Measurements from ENCODE around the gene SKAP2. TPM values are rescaled to one million over a fixed set of nuclear protein-coding genes. Genes with fewer than 3 reads are reported as not detected.
A peak's percentile ranks its signal among the peaks of the same experiment; 100 is the strongest.

Gene SKAP2
- polyA plus RNA-seq, 4 donors, result 7.6 to 44.2 (median 14.4) TPM

DNA sequence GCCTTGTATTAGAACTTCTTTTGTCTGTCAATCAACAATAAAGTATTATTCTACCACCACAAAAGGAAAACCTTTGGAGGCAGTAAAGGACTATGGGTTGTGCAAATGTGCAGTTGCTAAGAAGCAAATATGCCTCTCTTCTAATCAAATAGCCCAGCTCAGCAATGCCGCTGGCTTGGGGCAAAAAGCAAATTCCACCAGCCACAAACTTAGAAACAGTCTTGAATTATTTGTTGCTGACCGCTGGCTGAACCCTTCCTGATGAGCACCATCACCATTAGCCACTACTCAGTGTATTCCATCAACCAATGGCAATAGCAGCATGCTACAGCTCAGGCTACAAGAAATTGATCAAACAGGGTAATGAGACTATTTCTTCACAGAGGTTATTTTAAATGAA, 51.0 kb downstream of the SKAP2 start:
- peak in 1 of 2 donors; percentile 45 for DNase-seq
- H3K36me3 ChIP-seq (ENCODE audit: control insufficient read depth in 3 of 3, insufficient read depth in 2 of 3, low read depth in 1 of 3, low read length in 3 of 3), result no peaks in the 10 kb centered on the region
- no peaks in the 10 kb centered on the region for H3K4me1 ChIP-seq (ENCODE audit: control insufficient read depth in 3 of 3, insufficient read depth in 2 of 3, low read depth in 1 of 3, low read length in 2 of 3)
- H3K9me3 ChIP-seq (ENCODE audit: control insufficient read depth in 2 of 2, insufficient read depth in 1 of 2, low read depth in 1 of 2, low read length in 1 of 2), result no peaks in the 10 kb centered on the region
- WGBS, 3 donors, result 57 to 89% (median 86%) methylated on average over 2 of the region's 2 CpGs
- FAIRE-seq, result no peak
- H3K27ac ChIP-seq (ENCODE audit: low read depth in 1 of 3, low read length in 2 of 3), result no peak overlapping the region
- H3K4me3 ChIP-seq (ENCODE audit: low read depth in 1 of 3, low read length in 3 of 3), result no peak overlapping the region
- no peaks in the 10 kb centered on the region for H3K27me3 ChIP-seq (ENCODE audit: control insufficient read depth in 3 of 3, insufficient read depth in 3 of 3, low read length in 3 of 3)

DNA sequence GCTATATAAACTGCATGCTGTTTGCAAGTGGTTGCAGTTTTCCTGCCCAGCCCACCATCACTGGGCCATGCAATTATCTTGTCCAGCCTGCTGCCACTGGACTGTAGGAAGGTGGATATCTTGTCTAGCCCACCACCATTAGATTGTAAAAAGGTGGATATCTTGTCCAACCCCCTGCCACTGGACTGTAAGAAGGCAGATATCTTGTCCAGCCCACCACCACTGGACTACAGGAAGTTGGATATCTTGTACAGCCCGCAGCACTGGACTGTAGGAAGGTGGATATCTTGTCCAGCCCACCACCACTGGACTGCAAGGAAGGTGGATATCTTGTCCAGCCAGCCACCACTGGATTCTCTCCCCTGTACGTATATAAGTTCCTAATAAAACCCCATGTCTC, 69.8 kb downstream of the SKAP2 start:
- Histone ChIP-seq H3K36me3 (ENCODE audit: control insufficient read depth in 3 of 3, insufficient read depth in 2 of 3, low read depth in 1 of 3, low read length in 3 of 3) (peaks cover 0 to 3% (median 0%) of the 10 kb centered on the region in 3 donors), H3K27ac (ENCODE audit: low read depth in 1 of 3, low read length in 2 of 3) (no peak overlapping the region), H3K27me3 (ENCODE audit: control insufficient read depth in 3 of 3, insufficient read depth in 3 of 3, low read length in 3 of 3) (no peaks in the 10 kb centered on the region), H3K4me3 (ENCODE audit: low read depth in 1 of 3, low read length in 3 of 3) (no peak overlapping the region), H3K4me1 (ENCODE audit: control insufficient read depth in 3 of 3, insufficient read depth in 2 of 3, low read depth in 1 of 3, low read length in 2 of 3) (no peaks in the 10 kb centered on the region), H3K9me3 (ENCODE audit: control insufficient read depth in 2 of 2, insufficient read depth in 1 of 2, low read depth in 1 of 2, low read length in 1 of 2) (peaks cover 0 to 5% of the 10 kb centered on the region in 2 donors)
- WGBS, 3 donors, result 79 to 90% (median 87%) methylated on average over 2 of the region's 2 CpGs
- DNase-seq, result no peak
- FAIRE-seq, result no peak

- H3K36me3 ChIP-seq (ENCODE audit: control insufficient read depth in 3 of 3, insufficient read depth in 2 of 3, low read depth in 1 of 3, low read length in 3 of 3), result peaks cover 0 to 3% (median 0%) of the 10 kb centered on the region in 3 donors
- FAIRE-seq (peak; percentile 36), DNase-seq (no peak)
- H3K27me3 ChIP-seq (ENCODE audit: control insufficient read depth in 3 of 3, insufficient read depth in 3 of 3, low read length in 3 of 3), result no peaks in the 10 kb centered on the region
- H3K4me1 ChIP-seq (ENCODE audit: control insufficient read depth in 3 of 3, insufficient read depth in 2 of 3, low read depth in 1 of 3, low read length in 2 of 3), result no peaks in the 10 kb centered on the region
- H3K27ac ChIP-seq (ENCODE audit: low read depth in 1 of 3, low read length in 2 of 3), result no peak overlapping the region
- no peak overlapping the region for H3K4me3 ChIP-seq (ENCODE audit: low read depth in 1 of 3, low read length in 3 of 3)
- peaks cover 0 to 5% of the 10 kb centered on the region in 2 donors for H3K9me3 ChIP-seq (ENCODE audit: control insufficient read depth in 2 of 2, insufficient read depth in 1 of 2, low read depth in 1 of 2, low read length in 1 of 2)
Observed at GRCh38 chr7:26792576-26792975, 71.8 kb downstream of the SKAP2 start.

GRCh38 chr7:26792006-26792405, 72.4 kb downstream of the SKAP2 start:
- no peak for FAIRE-seq
- Histone ChIP-seq H3K4me1 (ENCODE audit: control insufficient read depth in 3 of 3, insufficient read depth in 2 of 3, low read depth in 1 of 3, low read length in 2 of 3) (no peaks in the 10 kb centered on the region), H3K4me3 (ENCODE audit: low read depth in 1 of 3, low read length in 3 of 3) (no peak overlapping the region), H3K27me3 (ENCODE audit: control insufficient read depth in 3 of 3, insufficient read depth in 3 of 3, low read length in 3 of 3) (no peaks in the 10 kb centered on the region), H3K9me3 (ENCODE audit: control insufficient read depth in 2 of 2, insufficient read depth in 1 of 2, low read depth in 1 of 2, low read length in 1 of 2) (peaks cover 0 to under 1% of the 10 kb centered on the region in 2 donors), H3K36me3 (ENCODE audit: control insufficient read depth in 3 of 3, insufficient read depth in 2 of 3, low read depth in 1 of 3, low read length in 3 of 3) (peaks cover 0 to 2% (median 0%) of the 10 kb centered on the region in 3 donors), H3K27ac (ENCODE audit: low read depth in 1 of 3, low read length in 2 of 3) (no peak overlapping the region)
- DNase-seq, result no peak

GRCh38 chr7:26789481-26790184, 74.8 kb downstream of the SKAP2 start:
- H3K36me3 ChIP-seq (ENCODE audit: control insufficient read depth in 3 of 3, insufficient read depth in 2 of 3, low read depth in 1 of 3, low read length in 3 of 3), result no peaks in the 10 kb centered on the region
- no peaks in the 10 kb centered on the region for H3K4me1 ChIP-seq (ENCODE audit: control insufficient read depth in 3 of 3, insufficient read depth in 2 of 3, low read depth in 1 of 3, low read length in 2 of 3)
- no peaks in the 10 kb centered on the region for H3K9me3 ChIP-seq (ENCODE audit: control insufficient read depth in 2 of 2, insufficient read depth in 1 of 2, low read depth in 1 of 2, low read length in 1 of 2)
- H3K4me3 ChIP-seq (ENCODE audit: low read depth in 1 of 3, low read length in 3 of 3), result no peak overlapping the region
- no peak overlapping the region for H3K27ac ChIP-seq (ENCODE audit: low read depth in 1 of 3, low read length in 2 of 3)
- FAIRE-seq (no peak), DNase-seq (no peak)
- H3K27me3 ChIP-seq (ENCODE audit: control insufficient read depth in 3 of 3, insufficient read depth in 3 of 3, low read length in 3 of 3), result no peaks in the 10 kb centered on the region
- WGBS, 3 donors, result 82 to 93% (median 89%) methylated on average over 5 of the region's 5 CpGs

- DNase-seq (no peak), FAIRE-seq (no peak)
- H3K27me3 ChIP-seq (ENCODE audit: control insufficient read depth in 3 of 3, insufficient read depth in 3 of 3, low read length in 3 of 3), result no peaks in the 10 kb centered on the region
Observed at GRCh38 chr7:26787701-26788100, 76.7 kb downstream of the SKAP2 start.

DNA sequence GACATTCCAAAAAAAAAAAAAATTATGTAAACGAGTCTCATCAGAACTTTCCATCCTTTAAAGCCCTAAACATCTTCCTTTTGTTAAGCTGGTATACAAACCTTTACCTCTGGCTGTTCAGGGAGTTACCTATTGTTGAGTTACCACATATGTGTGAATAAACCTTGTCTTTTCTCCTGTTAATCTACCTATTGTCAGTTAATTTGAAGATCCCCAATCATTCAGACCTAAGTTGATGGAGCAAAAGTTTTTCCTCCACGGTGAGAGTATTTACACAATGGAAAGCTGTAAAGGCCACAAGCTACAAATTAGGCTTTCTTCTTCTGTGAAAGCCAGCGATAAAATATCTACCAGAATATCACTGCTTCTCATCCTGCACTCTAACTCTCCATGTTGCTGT, 80.3 kb downstream of the SKAP2 start:
- no peak overlapping the region for H3K27ac ChIP-seq (ENCODE audit: low read depth in 1 of 3, low read length in 2 of 3)
- no peak for FAIRE-seq
- H3K27me3 ChIP-seq (ENCODE audit: control insufficient read depth in 3 of 3, insufficient read depth in 3 of 3, low read length in 3 of 3), result no peaks in the 10 kb centered on the region
- no peaks in the 10 kb centered on the region for H3K9me3 ChIP-seq (ENCODE audit: control insufficient read depth in 2 of 2, insufficient read depth in 1 of 2, low read depth in 1 of 2, low read length in 1 of 2)
- no peaks in the 10 kb centered on the region for H3K36me3 ChIP-seq (ENCODE audit: control insufficient read depth in 3 of 3, insufficient read depth in 2 of 3, low read depth in 1 of 3, low read length in 3 of 3)
- no peak overlapping the region for H3K4me3 ChIP-seq (ENCODE audit: low read depth in 1 of 3, low read length in 3 of 3)
- 72 to 80% (median 72%) methylated on average over 3 of the region's 3 CpGs for WGBS, 3 donors
- no peak for DNase-seq
- no peaks in the 10 kb centered on the region for H3K4me1 ChIP-seq (ENCODE audit: control insufficient read depth in 3 of 3, insufficient read depth in 2 of 3, low read depth in 1 of 3, low read length in 2 of 3)

More at GRCh38 chr7:26787701-26788100, 76.7 kb downstream of the SKAP2 start:
- 94 to 99% (median 94%) methylated on average over 6 of the region's 6 CpGs for WGBS, 3 donors
- Histone ChIP-seq H3K4me1 (ENCODE audit: control insufficient read depth in 3 of 3, insufficient read depth in 2 of 3, low read depth in 1 of 3, low read length in 2 of 3) (no peaks in the 10 kb centered on the region), H3K4me3 (ENCODE audit: low read depth in 1 of 3, low read length in 3 of 3) (no peak overlapping the region), H3K36me3 (ENCODE audit: control insufficient read depth in 3 of 3, insufficient read depth in 2 of 3, low read depth in 1 of 3, low read length in 3 of 3) (no peaks in the 10 kb centered on the region), H3K27ac (ENCODE audit: low read depth in 1 of 3, low read length in 2 of 3) (no peak overlapping the region), H3K9me3 (ENCODE audit: control insufficient read depth in 2 of 2, insufficient read depth in 1 of 2, low read depth in 1 of 2, low read length in 1 of 2) (no peaks in the 10 kb centered on the region)

GRCh38 chr7:26782501-26782900, 81.9 kb downstream of the SKAP2 start:
- Histone ChIP-seq H3K27ac (ENCODE audit: low read depth in 1 of 3, low read length in 2 of 3) (no peak overlapping the region), H3K9me3 (ENCODE audit: control insufficient read depth in 2 of 2, insufficient read depth in 1 of 2, low read depth in 1 of 2, low read length in 1 of 2) (no peaks in the 10 kb centered on the region), H3K4me1 (ENCODE audit: control insufficient read depth in 3 of 3, insufficient read depth in 2 of 3, low read depth in 1 of 3, low read length in 2 of 3) (no peaks in the 10 kb centered on the region), H3K4me3 (ENCODE audit: low read depth in 1 of 3, low read length in 3 of 3) (no peak overlapping the region), H3K27me3 (ENCODE audit: control insufficient read depth in 3 of 3, insufficient read depth in 3 of 3, low read length in 3 of 3) (no peaks in the 10 kb centered on the region), H3K36me3 (ENCODE audit: control insufficient read depth in 3 of 3, insufficient read depth in 2 of 3, low read depth in 1 of 3, low read length in 3 of 3) (no peaks in the 10 kb centered on the region)
- FAIRE-seq (no peak), DNase-seq (no peak)
- WGBS, 3 donors, result 67 to 83% (median 83%) methylated on average over 2 of the region's 2 CpGs

DNA sequence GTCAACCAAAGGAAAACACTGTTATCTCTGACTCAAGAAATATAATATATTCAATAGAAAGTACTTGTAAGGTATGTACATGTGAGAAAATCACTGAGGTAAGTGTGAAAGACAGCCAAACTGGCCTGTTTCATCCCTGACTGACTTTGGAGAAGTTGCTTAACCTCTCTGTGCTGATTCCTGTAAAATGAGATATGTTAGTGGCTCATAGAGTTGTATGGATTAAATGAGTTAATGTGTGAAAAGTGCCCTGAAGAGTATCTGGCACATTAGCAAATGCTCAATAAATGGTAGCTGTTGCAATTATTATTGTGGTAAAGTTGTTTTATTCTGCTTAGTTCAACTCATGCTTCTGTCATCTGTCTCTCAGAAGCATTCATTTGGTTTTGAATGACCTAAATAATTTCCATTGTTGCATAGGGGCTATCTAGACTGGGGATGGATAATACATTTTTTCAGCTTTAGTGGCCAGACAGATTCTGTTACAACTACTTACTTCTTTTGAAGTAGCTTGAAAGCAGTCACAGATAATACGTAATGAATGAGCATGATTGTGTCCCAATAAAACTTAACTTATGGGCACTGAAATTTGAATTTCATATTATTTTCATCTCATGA, 84.3 kb downstream of the SKAP2 start:
- no peaks in the 10 kb centered on the region for H3K27me3 ChIP-seq (ENCODE audit: control insufficient read depth in 3 of 3, insufficient read depth in 3 of 3, low read length in 3 of 3)
- 93 to 97% (median 94%) methylated on average over 1 of the region's 1 CpG for WGBS, 3 donors
- no peaks in the 10 kb centered on the region for H3K9me3 ChIP-seq (ENCODE audit: control insufficient read depth in 2 of 2, insufficient read depth in 1 of 2, low read depth in 1 of 2, low read length in 1 of 2)
- H3K4me3 ChIP-seq (ENCODE audit: low read depth in 1 of 3, low read length in 3 of 3), result no peak overlapping the region
- DNase-seq (no peak), FAIRE-seq (no peak)
- H3K27ac ChIP-seq (ENCODE audit: low read depth in 1 of 3, low read length in 2 of 3), result no peak overlapping the region
- no peaks in the 10 kb centered on the region for H3K36me3 ChIP-seq (ENCODE audit: control insufficient read depth in 3 of 3, insufficient read depth in 2 of 3, low read depth in 1 of 3, low read length in 3 of 3)
- no peaks in the 10 kb centered on the region for H3K4me1 ChIP-seq (ENCODE audit: control insufficient read depth in 3 of 3, insufficient read depth in 2 of 3, low read depth in 1 of 3, low read length in 2 of 3)

Data from small intestine (tissue), 7 donors.